Measurements from ENCODE around the gene PACSIN2. TPM values are rescaled to one million over a fixed set of nuclear protein-coding genes. Genes with fewer than 3 reads are reported as not detected.
A peak's percentile ranks its signal among the peaks of the same experiment; 100 is the strongest.

Gene PACSIN2
- total and polyA plus RNA-seq, 7 experiments from 2014 or later: 26.6 to 62.5 (median 36.3) TPM

- Mint-ChIP-seq H3K27me3 (no peaks in the 10 kb centered on the region), H3K4me1 (no peaks in the 10 kb centered on the region), H3K4me3 (no peak overlapping the region), H3K27ac (no peak overlapping the region), H3K36me3 (peaks cover 0 to 34% (median 8%) of the 10 kb centered on the region in 5 donors), H3K9me3 (no peaks in the 10 kb centered on the region)
- intact Hi-C loops (cut with micrococcal nuclease): no loop called here
- no peak overlapping the region for H3K4me3 ChIP-seq (ENCODE audit: low read length)
- no peaks in the 10 kb centered on the region for H3K9me3 ChIP-seq (ENCODE audit: control insufficient read depth in 2 of 3, low read length in 3 of 3)
- DNase-seq: no peak
- no peaks in the 10 kb centered on the region for H3K27me3 ChIP-seq (ENCODE audit: control insufficient read depth in 2 of 2, insufficient read depth in 2 of 2, low read length in 2 of 2)
- H3K4me1 ChIP-seq (ENCODE audit: control insufficient read depth in 2 of 2, insufficient read depth in 2 of 2, low read length in 2 of 2): no peaks in the 10 kb centered on the region
- H3K27ac ChIP-seq (ENCODE audit: low read depth, low read length): no peak overlapping the region
- CTCF ChIA-PET: no interaction called here
- peaks cover 0 to 95% (median 12%) of the 10 kb centered on the region in 3 experiments for H3K36me3 ChIP-seq (ENCODE audit: control insufficient read depth in 2 of 3, insufficient read depth in 3 of 3, low read length in 3 of 3)
- POLR2A ChIA-PET: no interaction called here
- no peak for ATAC-seq
These were observed 136.2 kb downstream of the PACSIN2 start for GRCh38 chr22:42878561-42879305.

DNA sequence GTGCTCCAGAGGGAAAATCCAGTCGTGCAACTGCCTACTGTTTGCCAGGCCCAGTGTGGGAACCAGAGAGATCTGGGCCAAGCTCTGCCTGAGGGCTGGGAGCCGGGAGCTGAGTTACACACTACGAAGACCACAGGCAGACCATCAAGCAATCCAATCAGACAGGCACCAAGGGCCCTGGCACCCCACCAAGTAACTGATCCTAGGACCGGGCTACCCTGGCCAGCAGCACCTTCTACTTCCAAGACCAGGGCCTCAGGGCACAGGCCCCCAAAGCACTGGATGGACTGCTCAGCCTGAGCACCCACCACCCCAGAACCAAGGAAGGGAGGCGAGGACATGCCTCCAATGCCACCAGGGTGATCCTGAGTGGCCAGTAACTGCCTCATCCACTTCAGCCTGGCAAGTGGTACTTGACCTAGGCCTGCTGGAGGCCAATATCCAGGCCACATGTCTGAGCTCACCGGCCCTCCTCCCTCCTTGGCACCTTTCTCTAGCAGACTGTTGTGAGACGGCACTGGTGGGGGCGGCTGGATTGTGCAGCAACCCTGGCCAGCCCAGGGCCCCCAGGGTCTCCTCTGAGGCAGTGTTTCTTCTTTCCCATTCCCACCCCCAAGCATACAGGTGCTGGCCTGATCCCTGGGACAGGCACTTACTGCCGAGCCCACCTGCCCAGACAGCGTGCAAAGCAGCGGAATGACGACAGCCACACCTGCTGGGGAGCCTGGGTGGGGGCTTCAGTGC, 137.2 kb downstream of the PACSIN2 start:
- Mint-ChIP-seq H3K9me3 (no peaks in the 10 kb centered on the region), H3K36me3 (peaks cover 0 to 34% (median 2%) of the 10 kb centered on the region in 5 donors), H3K27me3 (no peaks in the 10 kb centered on the region), H3K4me3 (no peak overlapping the region), H3K27ac (peak overlapping the region in 1 of 9 donors; percentile 25), H3K4me1 (no peaks in the 10 kb centered on the region)
- Histone ChIP-seq H3K4me1 (ENCODE audit: control insufficient read depth in 2 of 2, insufficient read depth in 2 of 2, low read length in 2 of 2) (no peaks in the 10 kb centered on the region), H3K27ac (ENCODE audit: low read depth, low read length) (no peak overlapping the region), H3K4me3 (ENCODE audit: low read length) (no peak overlapping the region), H3K27me3 (ENCODE audit: control insufficient read depth in 2 of 2, insufficient read depth in 2 of 2, low read length in 2 of 2) (no peaks in the 10 kb centered on the region), H3K9me3 (ENCODE audit: control insufficient read depth in 2 of 3, low read length in 3 of 3) (no peaks in the 10 kb centered on the region), H3K36me3 (ENCODE audit: control insufficient read depth in 2 of 3, insufficient read depth in 3 of 3, low read length in 3 of 3) (peaks cover 0 to 93% (median 8%) of the 10 kb centered on the region in 3 experiments)
- CTCF ChIA-PET: no interaction called here
- no peak for ATAC-seq
- POLR2A ChIA-PET: no interaction called here
- intact Hi-C loops (cut with micrococcal nuclease): no loop called here
- DNase-seq: no peak

DNA sequence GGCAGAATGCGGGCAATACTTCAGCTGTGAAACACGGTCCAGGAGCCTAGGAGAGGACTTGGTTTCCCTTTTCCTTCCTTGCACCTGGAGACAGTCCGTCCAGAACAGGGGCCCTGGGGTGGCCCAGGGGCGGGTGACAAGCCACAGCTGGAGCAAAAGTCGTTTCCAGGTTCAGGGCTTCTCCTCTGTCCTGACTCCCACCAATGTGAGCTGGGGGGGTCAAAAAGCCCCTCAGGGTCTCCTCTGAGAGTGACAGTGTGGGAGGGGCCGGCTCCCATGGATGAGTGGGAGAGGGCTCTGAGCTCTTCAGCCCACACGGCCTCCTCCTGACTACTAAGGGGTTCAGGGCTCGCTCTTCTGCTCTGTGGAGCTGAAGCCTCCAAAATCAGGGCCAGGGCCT, 137.8 kb downstream of the PACSIN2 start:
- no peaks in the 10 kb centered on the region for H3K27me3 ChIP-seq (ENCODE audit: control insufficient read depth in 2 of 2, insufficient read depth in 2 of 2, low read length in 2 of 2)
- H3K9me3 ChIP-seq (ENCODE audit: control insufficient read depth in 2 of 3, low read length in 3 of 3): no peaks in the 10 kb centered on the region
- Mint-ChIP-seq H3K4me3 (no peak overlapping the region), H3K36me3 (peaks cover 0 to 33% (median 2%) of the 10 kb centered on the region in 5 donors), H3K27me3 (no peaks in the 10 kb centered on the region), H3K9me3 (no peaks in the 10 kb centered on the region), H3K27ac (peak overlapping the region in 1 of 9 donors; percentile 81), H3K4me1 (no peaks in the 10 kb centered on the region)
- H3K4me3 ChIP-seq (ENCODE audit: low read length): no peak overlapping the region
- ChIA-PET POLR2A (no interaction called here), CTCF (interaction anchor here (1.0 kb wide), 1 partner anchor 11 kb away, joined by 3 read pairs; no protein-coding TSS in a partner anchor)
- H3K4me1 ChIP-seq (ENCODE audit: control insufficient read depth in 2 of 2, insufficient read depth in 2 of 2, low read length in 2 of 2): no peaks in the 10 kb centered on the region
- H3K27ac ChIP-seq (ENCODE audit: low read depth, low read length): no peak overlapping the region
- peaks cover 0 to 93% (median 8%) of the 10 kb centered on the region in 3 experiments for H3K36me3 ChIP-seq (ENCODE audit: control insufficient read depth in 2 of 3, insufficient read depth in 3 of 3, low read length in 3 of 3)
- no peak for ATAC-seq
- DNase-seq: no peak
- intact Hi-C loops (cut with micrococcal nuclease): no loop called here

GRCh38 chr22:42876041-42876440, 138.9 kb downstream of the PACSIN2 start:
- peaks cover 0 to 92% (median 8%) of the 10 kb centered on the region in 3 experiments for H3K36me3 ChIP-seq (ENCODE audit: control insufficient read depth in 2 of 3, insufficient read depth in 3 of 3, low read length in 3 of 3)
- no peaks in the 10 kb centered on the region for H3K9me3 ChIP-seq (ENCODE audit: control insufficient read depth in 2 of 3, low read length in 3 of 3)
- ChIA-PET CTCF (no interaction called here), POLR2A (no interaction called here)
- H3K36me3 Mint-ChIP-seq: peaks cover 0 to 36% (median 0%) of the 10 kb centered on the region in 5 donors
- intact Hi-C loops (cut with micrococcal nuclease): no loop called here
- H3K4me1 ChIP-seq (ENCODE audit: control insufficient read depth in 2 of 2, insufficient read depth in 2 of 2, low read length in 2 of 2): no peaks in the 10 kb centered on the region
- no peak overlapping the region for H3K27ac Mint-ChIP-seq
- no peaks in the 10 kb centered on the region for H3K27me3 Mint-ChIP-seq
- peaks cover 0 to 1% (median 0%) of the 10 kb centered on the region in 7 donors for H3K4me1 Mint-ChIP-seq
- H3K9me3 Mint-ChIP-seq: no peaks in the 10 kb centered on the region
- ATAC-seq (no peak), DNase-seq (no peak)
- H3K4me3 ChIP-seq (ENCODE audit: low read length): no peak overlapping the region
- H3K27ac ChIP-seq (ENCODE audit: low read depth, low read length): no peak overlapping the region
- H3K4me3 Mint-ChIP-seq: no peak overlapping the region
- no peaks in the 10 kb centered on the region for H3K27me3 ChIP-seq (ENCODE audit: control insufficient read depth in 2 of 2, insufficient read depth in 2 of 2, low read length in 2 of 2)

DNA sequence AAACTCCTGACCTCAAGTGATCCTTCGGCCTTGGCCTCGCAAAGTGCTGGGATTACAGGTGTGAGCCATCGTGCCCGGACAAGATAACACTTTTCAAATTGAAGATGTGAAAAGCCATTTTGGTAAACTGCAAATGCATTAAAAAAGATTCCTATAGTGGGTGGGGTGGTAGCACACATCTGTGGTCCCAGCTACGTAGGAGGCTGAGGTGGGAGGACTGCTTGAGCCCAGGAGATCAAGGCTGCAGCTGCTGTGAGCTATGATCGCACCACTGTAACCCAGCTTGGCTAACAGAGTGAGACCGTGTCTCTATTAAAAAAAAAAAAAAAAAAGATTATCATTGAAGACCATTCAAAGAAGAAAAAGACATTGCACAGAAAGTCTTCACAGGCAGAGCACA, 140.9 kb downstream of the PACSIN2 start:
- DNase-seq (no peak), ATAC-seq (no peak)
- peak overlapping the region in 1 of 9 donors; percentile 63 for H3K27ac Mint-ChIP-seq
- ChIA-PET POLR2A (interaction anchor here (0.6 kb wide), 1 partner anchor 156 kb away, joined by 3 read pairs; no protein-coding TSS in a partner anchor), CTCF (no interaction called here)
- no peak overlapping the region for H3K4me3 Mint-ChIP-seq
- no peak overlapping the region for H3K4me3 ChIP-seq (ENCODE audit: low read length)
- no peaks in the 10 kb centered on the region for H3K27me3 ChIP-seq (ENCODE audit: control insufficient read depth in 2 of 2, insufficient read depth in 2 of 2, low read length in 2 of 2)
- peaks cover 0 to 34% (median 4%) of the 10 kb centered on the region in 5 donors for H3K36me3 Mint-ChIP-seq
- peaks cover 0 to 76% (median 8%) of the 10 kb centered on the region in 3 experiments for H3K36me3 ChIP-seq (ENCODE audit: control insufficient read depth in 2 of 3, insufficient read depth in 3 of 3, low read length in 3 of 3)
- H3K27ac ChIP-seq (ENCODE audit: low read depth, low read length): no peak overlapping the region
- no peaks in the 10 kb centered on the region for H3K9me3 Mint-ChIP-seq
- peaks cover 0 to 1% (median 0%) of the 10 kb centered on the region in 7 donors for H3K4me1 Mint-ChIP-seq
- H3K4me1 ChIP-seq (ENCODE audit: control insufficient read depth in 2 of 2, insufficient read depth in 2 of 2, low read length in 2 of 2): no peaks in the 10 kb centered on the region
- no peaks in the 10 kb centered on the region for H3K9me3 ChIP-seq (ENCODE audit: control insufficient read depth in 2 of 3, low read length in 3 of 3)
- intact Hi-C loops (cut with micrococcal nuclease): no loop called here
- no peaks in the 10 kb centered on the region for H3K27me3 Mint-ChIP-seq

DNA sequence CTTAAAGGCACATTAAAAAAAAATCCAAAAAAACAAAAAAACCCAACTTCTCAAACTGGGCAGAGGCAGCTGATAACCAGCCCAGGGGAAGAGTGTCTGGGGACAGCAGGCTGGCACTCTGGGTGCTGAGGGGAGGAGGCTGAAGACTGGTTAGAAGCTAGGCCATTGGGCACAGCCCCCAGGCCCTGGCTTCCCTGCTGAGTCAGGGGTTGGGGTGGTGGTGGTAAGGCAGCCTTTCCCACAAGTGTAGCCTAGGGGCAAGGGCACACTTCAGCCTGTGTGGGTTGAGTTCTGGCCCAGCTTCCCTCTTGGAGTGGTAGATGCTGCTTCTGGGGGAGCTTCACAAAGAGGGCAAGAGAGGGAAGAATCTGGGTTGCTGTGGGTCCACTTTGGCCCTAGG, 141.6 kb downstream of the PACSIN2 start:
- ChIA-PET CTCF (no interaction called here), POLR2A (interaction anchor here (0.6 kb wide), 1 partner anchor 157 kb away, joined by 3 read pairs; no protein-coding TSS in a partner anchor)
- Mint-ChIP-seq H3K27me3 (no peaks in the 10 kb centered on the region), H3K4me3 (no peak overlapping the region), H3K27ac (peak overlapping the region in 3 of 9 donors; percentile 38 to 65 (median 54)), H3K36me3 (peaks cover 0 to 29% (median 4%) of the 10 kb centered on the region in 5 donors), H3K4me1 (peaks cover 0 to 1% (median 0%) of the 10 kb centered on the region in 7 donors), H3K9me3 (no peaks in the 10 kb centered on the region)
- Histone ChIP-seq H3K4me3 (ENCODE audit: low read length) (no peak overlapping the region), H3K27me3 (ENCODE audit: control insufficient read depth in 2 of 2, insufficient read depth in 2 of 2, low read length in 2 of 2) (no peaks in the 10 kb centered on the region), H3K36me3 (ENCODE audit: control insufficient read depth in 2 of 3, insufficient read depth in 3 of 3, low read length in 3 of 3) (peaks cover 0 to 70% (median 8%) of the 10 kb centered on the region in 3 experiments), H3K9me3 (ENCODE audit: control insufficient read depth in 2 of 3, low read length in 3 of 3) (no peaks in the 10 kb centered on the region), H3K4me1 (ENCODE audit: control insufficient read depth in 2 of 2, insufficient read depth in 2 of 2, low read length in 2 of 2) (no peaks in the 10 kb centered on the region), H3K27ac (ENCODE audit: low read depth, low read length) (no peak overlapping the region)
- DNase-seq: no peak
- intact Hi-C loops (cut with micrococcal nuclease): no loop called here
- ATAC-seq: no peak

Data from naive thymus-derived CD4-positive, alpha-beta T cell (primary cell).